ENCODE results near the gene KCNC2.

DNA sequence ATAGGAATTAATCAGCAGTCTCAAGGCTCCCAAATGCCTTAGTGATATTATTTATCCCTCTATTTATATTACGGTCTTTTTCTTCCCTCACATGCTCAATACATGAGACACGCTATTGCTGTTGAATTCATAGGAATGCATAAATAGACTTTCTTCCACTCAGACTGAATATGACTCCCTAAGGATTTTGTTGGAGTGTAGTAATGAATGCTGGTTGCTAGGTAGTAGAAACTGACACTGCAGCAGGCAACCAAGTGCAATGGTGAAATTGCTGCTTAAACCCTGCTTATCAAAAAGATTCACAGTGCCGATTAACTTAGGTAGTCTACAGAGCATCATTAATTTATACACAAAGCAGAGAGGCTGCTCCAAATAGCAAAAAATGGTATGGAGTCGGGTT, 168.2 kb downstream of the KCNC2 start:
- TF ChIP-seq, protein P1, sequence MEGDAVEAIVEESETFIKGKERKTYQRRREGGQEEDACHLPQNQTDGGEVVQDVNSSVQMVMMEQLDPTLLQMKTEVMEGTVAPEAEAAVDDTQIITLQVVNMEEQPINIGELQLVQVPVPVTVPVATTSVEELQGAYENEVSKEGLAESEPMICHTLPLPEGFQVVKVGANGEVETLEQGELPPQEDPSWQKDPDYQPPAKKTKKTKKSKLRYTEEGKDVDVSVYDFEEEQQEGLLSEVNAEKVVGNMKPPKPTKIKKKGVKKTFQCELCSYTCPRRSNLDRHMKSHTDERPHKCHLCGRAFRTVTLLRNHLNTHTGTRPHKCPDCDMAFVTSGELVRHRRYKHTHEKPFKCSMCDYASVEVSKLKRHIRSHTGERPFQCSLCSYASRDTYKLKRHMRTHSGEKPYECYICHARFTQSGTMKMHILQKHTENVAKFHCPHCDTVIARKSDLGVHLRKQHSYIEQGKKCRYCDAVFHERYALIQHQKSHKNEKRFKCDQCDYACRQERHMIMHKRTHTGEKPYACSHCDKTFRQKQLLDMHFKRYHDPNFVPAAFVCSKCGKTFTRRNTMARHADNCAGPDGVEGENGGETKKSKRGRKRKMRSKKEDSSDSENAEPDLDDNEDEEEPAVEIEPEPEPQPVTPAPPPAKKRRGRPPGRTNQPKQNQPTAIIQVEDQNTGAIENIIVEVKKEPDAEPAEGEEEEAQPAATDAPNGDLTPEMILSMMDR (IDR thresholded peaks at IDR 0.05; ENCODE audit: low read length): no peak
- TF ChIP-seq EZH2 (optimal IDR thresholded peaks at IDR 0.05; ENCODE audit: low read depth, low read length) (no peak), EZH2phosphoT487 (IDR thresholded peaks at IDR 0.05; ENCODE audit: low read length) (no peak)

All from MM.1S (cell line).